Measurements from ENCODE around the gene TCEAL4.
A peak's percentile ranks its signal among the peaks of the same experiment; 100 is the strongest.
"Not testable (repeated sequence)": the region's sequence is repeated elsewhere in the genome, so short reads cannot be mapped to it uniquely, and the experiment has no call there.

TCEAL4 gene

DNA sequence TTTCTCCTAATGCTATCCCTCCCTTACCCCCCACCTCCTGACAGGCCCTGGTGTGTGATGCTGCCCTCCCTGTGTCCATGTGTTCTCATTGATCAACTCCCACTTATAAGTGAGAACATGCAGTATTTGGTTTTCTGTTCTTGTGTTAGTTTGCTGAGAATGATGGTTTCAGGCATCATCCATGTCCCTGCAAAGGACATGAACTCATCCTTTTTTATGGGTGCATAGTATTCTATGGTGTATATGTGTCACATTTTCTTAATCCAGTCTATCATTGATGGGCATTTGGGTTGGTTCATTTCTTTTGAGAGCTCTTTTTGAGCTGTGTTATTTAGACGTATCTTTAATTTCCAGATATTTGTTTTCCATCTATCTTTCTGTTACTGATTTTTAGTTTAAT lies 7.0 kb downstream of the TCEAL4 start:
- not testable (repeated sequence) for DNase-seq (ENCODE audit: low read depth)

DNA sequence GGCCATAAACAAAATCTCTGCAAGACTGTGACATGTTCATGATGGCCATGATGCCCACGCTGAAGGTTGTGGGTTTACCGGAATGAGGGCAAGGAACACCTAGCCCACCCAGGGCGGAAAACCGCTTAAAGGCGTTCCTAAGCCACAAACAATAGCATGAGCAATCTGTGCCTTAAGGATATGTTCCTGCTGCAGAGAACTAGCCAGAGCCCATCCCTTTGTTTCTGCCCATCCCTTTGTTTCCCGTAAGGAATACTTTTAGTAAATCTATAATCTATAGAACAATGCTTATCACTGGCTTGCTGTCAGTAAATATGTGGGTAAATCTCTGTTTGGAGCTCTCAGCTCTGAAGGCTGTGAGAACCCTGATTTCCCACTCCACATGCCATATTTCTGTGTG lies 9.9 kb downstream of the TCEAL4 start:
- not testable (repeated sequence) for DNase-seq (ENCODE audit: low read depth)

- DNase-seq (ENCODE audit: low read depth), result no peak
Observed at GRCh38 chrX:103607364-103608305, 22.3 kb downstream of the TCEAL4 start, which contains the start of gene TCEAL3. TCEAL3 (plus strand) TSS chrX:103607963; CDS start chrX:103609065, 1,102 bp downstream.

DNA sequence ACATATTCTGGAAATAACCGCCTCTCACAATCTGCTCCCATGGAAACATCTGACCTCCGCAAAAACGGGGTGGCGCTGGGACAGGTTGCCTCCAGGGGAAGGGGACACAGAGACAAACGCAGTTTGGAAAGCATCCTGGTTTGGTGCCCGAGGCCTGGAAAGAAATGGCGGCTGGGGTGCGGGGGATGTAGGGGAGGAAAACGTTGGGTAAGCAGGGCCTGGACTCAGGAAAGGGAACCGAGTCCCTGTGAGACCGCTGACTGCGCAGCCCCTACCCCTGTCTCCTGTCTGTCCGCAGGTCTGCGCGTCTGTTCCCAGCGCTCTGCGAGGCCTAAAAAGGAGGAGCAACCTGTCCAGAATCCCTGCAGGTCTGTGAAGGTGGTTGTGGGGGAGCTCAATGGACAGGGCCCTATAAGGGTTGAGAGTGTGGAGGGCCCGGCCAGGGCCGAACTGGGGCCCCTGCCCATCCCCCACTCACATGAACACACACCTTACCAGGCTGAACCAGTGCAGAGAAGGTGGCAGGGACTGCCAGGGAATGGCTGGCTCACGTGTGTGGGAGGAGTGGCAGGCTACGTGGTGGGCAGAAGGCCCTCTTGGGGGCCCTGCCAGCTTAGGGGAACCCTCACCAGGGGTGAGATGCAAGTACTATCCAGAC lies 23.1 kb downstream of the TCEAL4 start:
- no peak for DNase-seq (ENCODE audit: low read depth)

DNA sequence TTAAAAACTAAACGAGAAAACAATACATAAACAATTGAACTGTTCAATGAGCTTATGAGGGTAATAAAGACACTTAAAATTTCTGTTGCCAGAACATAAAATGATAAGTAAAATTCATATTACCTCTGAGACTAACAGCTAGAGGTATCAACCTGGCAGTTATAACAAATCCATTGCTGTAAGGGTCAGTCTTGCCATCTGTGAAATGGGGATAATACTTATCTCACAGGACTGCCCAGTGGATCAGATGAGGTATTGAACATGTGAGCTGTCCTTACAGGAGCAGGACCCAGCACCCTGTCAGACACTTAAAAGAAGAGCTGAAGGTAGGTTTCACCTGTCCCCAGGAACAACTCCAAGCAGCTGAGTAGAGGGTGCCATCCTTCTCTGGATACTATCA lies 25.0 kb downstream of the TCEAL4 start:
- no peak for DNase-seq (ENCODE audit: low read depth)

DNA sequence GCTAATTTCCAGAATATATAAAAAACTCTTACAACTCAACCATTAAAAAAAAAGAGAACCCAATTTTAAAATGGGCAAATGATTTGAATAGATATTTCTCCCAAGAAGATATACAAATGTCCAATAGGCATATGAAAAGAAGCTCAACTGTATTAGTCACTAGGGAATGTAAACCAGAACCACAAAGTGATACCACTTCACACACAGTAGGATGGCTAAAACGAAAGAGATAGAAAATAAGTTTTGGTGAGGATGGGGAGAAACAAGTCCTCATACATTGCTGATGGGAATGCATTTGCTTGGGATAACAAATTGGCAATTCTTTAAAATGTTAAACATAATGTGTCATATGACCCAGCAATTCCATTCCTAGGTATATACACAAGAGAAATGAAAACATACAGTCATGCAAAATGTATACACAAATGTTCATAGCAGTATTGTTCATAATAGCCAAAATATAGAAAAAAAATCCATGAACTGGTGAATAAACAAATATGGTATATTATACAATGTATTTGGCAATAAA lies 28.1 kb downstream of the TCEAL4 start:
- DNase-seq (ENCODE audit: low read depth), result no peak

- DNase-seq (ENCODE audit: low read depth), result no peak
Observed at GRCh38 chrX:103614999-103615398, 29.7 kb downstream of the TCEAL4 start.

DNA sequence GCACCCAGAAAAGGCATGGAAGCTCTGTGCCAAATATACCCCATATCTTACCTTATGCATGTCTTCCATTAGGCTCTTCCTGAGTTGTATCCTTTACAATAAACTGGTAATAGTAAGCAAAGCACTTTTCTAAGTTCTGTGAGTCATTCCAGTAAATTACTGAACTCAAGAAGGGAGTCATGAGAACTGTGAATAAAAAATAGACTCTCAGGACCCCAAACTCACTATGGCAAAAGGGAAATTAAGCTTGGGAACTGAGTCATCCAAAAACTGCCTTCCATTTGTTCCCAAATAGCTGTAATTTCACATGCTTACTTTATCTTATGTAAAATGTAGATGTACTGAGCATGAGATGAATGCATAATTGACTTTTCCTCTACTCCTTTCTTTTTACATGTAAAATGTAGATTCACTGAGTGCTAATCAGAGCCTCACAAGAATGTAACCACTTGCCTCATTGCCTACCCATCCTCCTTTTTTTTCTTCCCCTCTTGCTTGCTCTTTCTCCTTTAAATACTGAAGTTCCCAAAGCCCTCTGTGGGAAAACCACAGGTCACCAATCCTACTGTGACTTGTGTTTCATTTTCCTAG lies 30.6 kb downstream of the TCEAL4 start:
- no peak for DNase-seq (ENCODE audit: low read depth)

DNA sequence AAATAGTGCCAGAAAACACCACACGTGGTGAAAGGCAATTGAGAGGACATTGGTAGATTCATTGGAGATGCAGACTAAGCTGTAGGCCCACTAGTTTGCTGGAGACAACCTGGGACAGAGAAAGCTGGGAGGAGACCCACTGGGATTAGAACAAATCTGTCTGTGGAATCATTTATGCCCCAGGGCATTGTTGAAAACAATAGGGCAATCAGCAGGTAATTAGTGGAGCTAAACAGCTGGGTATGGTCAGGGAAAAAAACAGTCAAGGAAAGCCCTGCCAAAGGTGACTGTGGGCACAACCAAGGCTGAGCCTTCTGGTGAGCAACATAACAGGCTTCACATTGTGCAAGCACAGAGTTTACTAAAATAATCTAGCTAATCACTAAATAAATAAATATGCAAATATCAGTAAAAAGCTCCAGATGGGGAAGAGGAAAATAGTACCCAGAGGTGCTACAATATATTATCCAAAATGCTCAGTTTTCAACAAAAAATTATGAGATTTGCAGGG lies 31.4 kb downstream of the TCEAL4 start:
- DNase-seq (ENCODE audit: low read depth), result no peak

- no peak for DNase-seq (ENCODE audit: low read depth)
Observed at GRCh38 chrX:103624111-103624510, 38.8 kb downstream of the TCEAL4 start.

DNA sequence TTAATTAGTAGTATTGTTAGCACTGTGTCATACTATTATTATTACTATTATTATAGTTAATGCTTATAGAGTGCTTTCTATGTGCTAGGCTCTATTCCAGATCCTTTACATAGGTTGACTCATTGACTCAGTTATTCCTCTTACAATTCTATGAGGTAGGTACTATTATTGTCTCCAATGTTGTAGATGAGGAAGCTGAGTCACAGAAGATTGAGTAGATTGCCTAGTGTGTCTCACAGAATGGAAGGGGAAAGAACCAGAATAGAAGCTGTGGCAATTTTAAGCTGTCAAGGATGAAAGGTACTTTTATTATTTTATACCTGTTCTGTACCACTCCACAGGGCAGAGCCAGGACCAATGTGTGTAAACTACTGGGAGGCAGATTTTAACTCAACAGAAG lies 41.5 kb downstream of the TCEAL4 start:
- no peak for DNase-seq (ENCODE audit: low read depth)

DNA sequence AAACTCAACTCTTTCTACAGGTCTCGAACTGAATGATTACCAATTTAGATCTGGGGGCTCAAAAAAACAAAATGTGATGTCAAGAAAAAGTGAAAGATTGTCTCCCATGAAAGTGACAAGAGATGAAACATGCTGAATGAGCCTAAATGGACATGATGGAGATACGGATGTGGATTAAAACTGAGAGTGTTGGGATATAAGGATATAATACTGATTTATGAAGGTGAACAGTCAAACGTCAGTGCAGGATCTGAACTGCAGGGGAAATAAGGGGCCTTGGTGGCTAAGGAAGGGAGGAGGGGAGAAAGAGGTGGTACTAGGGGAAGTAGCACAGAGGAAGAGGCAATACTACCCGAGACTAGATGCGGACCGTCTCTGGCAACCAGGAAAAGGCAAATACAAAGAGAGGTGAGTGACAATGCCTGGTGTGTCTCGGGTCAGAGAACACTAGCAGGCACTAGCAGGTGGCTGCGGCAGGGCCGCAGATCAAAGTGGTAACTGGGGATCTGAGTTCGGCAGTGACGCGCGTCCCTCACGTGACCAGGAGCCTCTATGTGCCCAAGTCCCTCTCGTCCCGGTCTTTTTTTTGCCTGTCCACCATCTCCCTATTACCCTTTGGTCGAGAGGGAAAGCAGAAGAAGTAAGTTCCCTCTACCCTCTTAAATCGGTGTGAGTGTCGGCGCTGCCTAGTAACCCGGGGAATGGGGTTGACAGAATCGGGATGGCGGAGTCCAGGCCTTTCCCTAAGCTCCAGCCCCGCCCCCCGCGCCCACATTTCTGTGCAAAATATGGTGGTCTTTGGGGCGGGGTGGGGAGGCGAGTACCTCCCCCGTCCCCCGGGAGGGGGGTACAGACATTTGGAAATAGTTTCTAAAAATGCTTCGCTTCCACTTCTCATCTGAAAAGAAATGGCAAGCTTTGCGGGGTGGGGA lies 43.3 kb downstream of the TCEAL4 start, which contains the start of gene TCEAL1:
TCEAL1 (plus strand) TSS at position 590 of the 932 bp plus-strand sequence. CDS start 942 bp downstream, outside the sequence.
- DNase-seq (ENCODE audit: low read depth), result no peak

GRCh38 chrX:103629318-103630170 lies 44.2 kb downstream of the TCEAL4 start:
- DNase-seq (ENCODE audit: low read depth), result peak; percentile 67

GRCh38 chrX:103630171-103630511 lies 44.8 kb downstream of the TCEAL4 start:
- no peak for DNase-seq (ENCODE audit: low read depth)

- DNase-seq (ENCODE audit: low read depth), result no peak
Observed at GRCh38 chrX:103631145-103631544, 45.8 kb downstream of the TCEAL4 start.

DNA sequence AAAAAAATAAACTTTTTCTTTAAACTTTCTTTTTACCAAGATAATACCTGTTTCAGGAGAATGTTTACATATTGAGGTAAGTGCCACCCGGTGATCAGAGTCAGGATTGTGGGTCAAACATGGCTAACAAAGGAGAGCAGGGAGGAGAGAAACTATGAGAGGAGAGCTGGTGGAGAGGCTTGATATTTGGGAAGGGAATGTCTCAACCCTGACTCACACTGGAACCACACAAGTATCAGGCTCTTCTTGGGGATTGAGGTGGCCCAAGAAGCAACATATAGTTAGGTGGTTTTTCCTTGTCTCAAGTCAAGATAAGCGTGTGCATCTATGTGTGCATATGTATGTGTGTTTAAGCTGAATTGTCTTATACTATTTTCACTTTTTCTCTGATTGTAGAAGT lies 50.1 kb downstream of the TCEAL4 start:
- DNase-seq (ENCODE audit: low read depth), result no peak
